ENCODE measurements around the gene HEY2.

GRCh38 chr6:125792172-125792571 lies 42.7 kb downstream of the HEY2 start:
- TF ChIP-seq, protein P1, sequence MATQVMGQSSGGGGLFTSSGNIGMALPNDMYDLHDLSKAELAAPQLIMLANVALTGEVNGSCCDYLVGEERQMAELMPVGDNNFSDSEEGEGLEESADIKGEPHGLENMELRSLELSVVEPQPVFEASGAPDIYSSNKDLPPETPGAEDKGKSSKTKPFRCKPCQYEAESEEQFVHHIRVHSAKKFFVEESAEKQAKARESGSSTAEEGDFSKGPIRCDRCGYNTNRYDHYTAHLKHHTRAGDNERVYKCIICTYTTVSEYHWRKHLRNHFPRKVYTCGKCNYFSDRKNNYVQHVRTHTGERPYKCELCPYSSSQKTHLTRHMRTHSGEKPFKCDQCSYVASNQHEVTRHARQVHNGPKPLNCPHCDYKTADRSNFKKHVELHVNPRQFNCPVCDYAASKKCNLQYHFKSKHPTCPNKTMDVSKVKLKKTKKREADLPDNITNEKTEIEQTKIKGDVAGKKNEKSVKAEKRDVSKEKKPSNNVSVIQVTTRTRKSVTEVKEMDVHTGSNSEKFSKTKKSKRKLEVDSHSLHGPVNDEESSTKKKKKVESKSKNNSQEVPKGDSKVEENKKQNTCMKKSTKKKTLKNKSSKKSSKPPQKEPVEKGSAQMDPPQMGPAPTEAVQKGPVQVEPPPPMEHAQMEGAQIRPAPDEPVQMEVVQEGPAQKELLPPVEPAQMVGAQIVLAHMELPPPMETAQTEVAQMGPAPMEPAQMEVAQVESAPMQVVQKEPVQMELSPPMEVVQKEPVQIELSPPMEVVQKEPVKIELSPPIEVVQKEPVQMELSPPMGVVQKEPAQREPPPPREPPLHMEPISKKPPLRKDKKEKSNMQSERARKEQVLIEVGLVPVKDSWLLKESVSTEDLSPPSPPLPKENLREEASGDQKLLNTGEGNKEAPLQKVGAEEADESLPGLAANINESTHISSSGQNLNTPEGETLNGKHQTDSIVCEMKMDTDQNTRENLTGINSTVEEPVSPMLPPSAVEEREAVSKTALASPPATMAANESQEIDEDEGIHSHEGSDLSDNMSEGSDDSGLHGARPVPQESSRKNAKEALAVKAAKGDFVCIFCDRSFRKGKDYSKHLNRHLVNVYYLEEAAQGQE (IDR thresholded peaks at IDR 0.05) = no peak
- TF ChIP-seq, protein P2, sequence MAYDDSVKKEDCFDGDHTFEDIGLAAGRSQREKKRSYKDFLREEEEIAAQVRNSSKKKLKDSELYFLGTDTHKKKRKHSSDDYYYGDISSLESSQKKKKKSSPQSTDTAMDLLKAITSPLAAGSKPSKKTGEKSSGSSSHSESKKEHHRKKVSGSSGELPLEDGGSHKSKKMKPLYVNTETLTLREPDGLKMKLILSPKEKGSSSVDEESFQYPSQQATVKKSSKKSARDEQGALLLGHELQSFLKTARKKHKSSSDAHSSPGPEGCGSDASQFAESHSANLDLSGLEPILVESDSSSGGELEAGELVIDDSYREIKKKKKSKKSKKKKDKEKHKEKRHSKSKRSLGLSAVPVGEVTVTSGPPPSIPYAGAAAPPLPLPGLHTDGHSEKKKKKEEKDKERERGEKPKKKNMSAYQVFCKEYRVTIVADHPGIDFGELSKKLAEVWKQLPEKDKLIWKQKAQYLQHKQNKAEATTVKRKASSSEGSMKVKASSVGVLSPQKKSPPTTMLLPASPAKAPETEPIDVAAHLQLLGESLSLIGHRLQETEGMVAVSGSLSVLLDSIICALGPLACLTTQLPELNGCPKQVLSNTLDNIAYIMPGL (CRISPR knock-in tag; IDR thresholded peaks at IDR 0.05; ENCODE audit: borderline replicate concordance) = no peak
- TF ChIP-seq EP300 (IDR thresholded peaks at IDR 0.05) = no peak
- TF ChIP-seq MAX (IDR thresholded peaks at IDR 0.05) = no peak
- no peak for TF ChIP-seq POLR2A (IDR thresholded peaks at IDR 0.05; ENCODE audit: low read length)
- no peak for TF ChIP-seq CHD2 (IDR thresholded peaks at IDR 0.05; ENCODE audit: low read length, partially characterized antibody)
- TF ChIP-seq, protein P3, sequence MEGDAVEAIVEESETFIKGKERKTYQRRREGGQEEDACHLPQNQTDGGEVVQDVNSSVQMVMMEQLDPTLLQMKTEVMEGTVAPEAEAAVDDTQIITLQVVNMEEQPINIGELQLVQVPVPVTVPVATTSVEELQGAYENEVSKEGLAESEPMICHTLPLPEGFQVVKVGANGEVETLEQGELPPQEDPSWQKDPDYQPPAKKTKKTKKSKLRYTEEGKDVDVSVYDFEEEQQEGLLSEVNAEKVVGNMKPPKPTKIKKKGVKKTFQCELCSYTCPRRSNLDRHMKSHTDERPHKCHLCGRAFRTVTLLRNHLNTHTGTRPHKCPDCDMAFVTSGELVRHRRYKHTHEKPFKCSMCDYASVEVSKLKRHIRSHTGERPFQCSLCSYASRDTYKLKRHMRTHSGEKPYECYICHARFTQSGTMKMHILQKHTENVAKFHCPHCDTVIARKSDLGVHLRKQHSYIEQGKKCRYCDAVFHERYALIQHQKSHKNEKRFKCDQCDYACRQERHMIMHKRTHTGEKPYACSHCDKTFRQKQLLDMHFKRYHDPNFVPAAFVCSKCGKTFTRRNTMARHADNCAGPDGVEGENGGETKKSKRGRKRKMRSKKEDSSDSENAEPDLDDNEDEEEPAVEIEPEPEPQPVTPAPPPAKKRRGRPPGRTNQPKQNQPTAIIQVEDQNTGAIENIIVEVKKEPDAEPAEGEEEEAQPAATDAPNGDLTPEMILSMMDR (IDR thresholded peaks at IDR 0.05) = no peak

Measured in A549 (cell line).